NCI-H2029 (cell line): ENCODE measurements around the gene RMND5B.
"Not testable (repeated sequence)": the region's sequence is repeated elsewhere in the genome, so short reads cannot be mapped to it uniquely, and the experiment has no call there.

Experiments used
- DNase-seq: peaks from one replicate; lab custom pipeline; 2025; lab: John Stamatoyannopoulos, UW

The RMND5B gene

DNA sequence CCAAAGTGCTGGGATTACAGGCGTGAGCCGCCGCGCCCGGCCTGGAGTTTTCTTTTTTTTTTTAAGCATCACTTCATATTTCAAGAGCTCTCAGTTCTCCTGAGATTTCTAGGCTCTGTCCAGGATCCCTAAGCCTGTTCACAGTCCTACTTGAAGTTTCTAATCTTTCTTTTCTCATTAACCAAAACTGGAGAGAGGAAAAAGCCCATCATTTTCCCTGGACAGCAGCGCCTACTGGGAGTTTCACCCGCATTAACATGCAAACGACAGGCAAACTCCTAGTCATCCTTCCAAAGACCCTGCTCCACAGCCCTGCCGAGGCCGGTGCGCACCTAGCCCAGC, 609 bp upstream of the RMND5B start:
- DNase-seq = not testable (repeated sequence)

DNA sequence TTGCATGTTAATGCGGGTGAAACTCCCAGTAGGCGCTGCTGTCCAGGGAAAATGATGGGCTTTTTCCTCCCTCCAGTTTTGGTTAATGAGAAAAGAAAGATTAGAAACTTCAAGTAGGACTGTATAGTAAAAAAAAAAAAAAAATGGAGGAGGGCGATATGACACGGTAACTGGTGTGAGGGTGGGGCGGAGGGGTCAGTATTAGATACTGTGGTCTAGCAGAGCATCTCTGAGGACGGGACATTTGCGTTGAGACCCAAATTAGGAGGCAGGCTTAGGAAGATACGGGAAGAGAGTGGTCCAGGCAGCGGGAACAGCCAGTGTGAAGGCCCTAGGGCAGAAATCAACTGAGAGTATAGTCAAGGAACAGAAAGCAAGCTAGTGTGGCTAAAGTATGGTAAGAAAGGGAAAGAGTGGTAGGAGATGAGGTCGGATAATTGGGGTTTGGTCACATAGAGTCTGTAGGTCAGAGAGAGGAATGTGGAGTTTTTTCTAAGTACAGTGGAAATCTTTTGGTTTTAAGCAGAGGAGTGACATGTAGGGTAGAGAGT, 707 bp downstream of the RMND5B start:
- no peak for DNase-seq

DNA sequence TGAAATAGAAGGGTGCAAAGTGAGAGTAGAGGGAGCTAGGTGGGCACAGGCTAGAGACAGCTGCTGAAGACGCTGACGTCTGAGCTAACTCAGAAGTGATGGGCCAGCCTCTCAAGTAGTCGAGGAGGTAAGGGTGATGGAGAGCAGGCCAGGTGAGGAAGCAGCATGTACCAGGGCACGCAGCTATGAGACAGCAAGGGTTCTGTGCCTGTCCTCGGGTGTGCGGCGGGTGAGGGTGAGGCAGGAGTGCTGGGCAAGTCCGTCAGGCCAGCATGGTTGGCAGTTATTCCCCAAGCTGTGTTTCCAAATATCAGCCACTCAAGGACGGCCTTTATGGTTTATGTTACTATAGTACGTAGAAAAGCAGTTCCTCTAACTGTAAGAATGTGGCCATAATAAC, 6.2 kb downstream of the RMND5B start:
- no peak for DNase-seq

DNA sequence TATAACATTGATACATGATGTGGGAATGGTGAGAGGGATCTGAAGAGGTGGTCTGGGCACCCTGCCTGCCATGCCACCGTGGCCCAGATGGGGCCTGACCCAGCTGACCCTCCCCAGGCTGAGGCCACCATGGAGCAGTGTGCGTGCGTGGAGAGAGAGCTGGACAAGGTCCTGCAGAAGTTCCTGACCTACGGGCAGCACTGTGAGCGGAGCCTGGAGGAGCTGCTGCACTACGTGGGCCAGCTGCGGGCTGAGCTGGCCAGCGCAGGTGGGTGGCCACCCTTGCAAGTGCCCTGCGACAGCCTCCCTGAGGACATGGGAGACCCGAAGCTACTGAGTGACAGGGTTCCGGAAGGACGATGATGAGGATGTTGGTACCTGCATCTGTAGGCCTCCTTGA, 7.2 kb downstream of the RMND5B start:
- no peak for DNase-seq

DNA sequence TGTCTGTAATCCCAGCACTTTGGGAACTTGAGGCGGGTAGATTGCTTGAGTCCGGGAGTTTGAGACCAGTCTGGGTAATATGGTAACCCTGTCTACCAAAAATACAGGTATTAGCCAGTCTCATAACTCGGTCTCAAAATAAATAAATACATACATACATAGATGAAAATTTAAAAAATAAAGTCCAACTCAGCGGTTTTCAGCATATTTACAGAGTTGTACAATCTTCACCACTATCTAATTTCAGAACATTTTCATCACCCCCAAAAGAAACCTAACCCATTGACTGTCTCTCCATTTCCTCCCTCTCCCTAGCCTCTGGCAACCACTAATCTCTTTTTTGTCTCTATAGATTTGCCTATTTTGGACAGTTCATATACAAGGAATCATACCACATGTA, 10.7 kb downstream of the RMND5B start:
- no peak for DNase-seq

DNA sequence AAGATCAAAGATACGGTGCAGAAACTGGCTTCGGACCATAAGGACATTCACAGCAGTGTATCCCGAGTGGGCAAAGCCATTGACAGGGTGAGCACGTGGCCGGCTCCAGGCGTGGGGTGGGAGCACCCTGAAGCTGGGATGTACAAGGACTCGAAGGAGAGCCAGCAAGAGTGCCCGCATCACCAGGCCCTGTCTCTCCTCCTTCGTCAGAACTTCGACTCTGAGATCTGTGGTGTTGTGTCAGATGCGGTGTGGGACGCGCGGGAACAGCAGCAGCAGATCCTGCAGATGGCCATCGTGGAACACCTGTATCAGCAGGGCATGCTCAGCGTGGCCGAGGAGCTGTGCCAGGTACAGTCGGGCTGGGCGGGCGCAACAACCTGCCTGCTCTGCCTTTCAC, 11.8 kb downstream of the RMND5B start:
- DNase-seq = no peak

DNA sequence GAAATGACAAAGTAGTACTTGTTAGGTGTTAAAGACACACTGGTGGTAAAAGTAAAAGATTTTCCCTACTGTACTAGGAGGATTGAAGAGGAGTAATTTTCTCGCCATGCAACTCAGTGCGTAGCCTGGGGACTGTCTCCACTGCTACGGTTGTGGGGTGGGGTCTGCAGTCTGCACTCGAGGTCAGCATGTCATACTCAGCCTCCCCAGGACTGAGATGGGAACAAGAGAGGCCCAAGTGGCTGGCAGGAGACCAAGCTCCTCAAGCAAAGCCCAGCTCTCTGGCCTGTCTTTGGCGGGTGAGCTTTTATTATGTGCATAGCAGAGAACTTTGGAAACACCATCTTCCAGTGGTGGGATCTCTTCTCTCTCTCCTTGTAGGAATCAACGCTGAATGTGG, 12.4 kb downstream of the RMND5B start:
- no peak for DNase-seq

DNA sequence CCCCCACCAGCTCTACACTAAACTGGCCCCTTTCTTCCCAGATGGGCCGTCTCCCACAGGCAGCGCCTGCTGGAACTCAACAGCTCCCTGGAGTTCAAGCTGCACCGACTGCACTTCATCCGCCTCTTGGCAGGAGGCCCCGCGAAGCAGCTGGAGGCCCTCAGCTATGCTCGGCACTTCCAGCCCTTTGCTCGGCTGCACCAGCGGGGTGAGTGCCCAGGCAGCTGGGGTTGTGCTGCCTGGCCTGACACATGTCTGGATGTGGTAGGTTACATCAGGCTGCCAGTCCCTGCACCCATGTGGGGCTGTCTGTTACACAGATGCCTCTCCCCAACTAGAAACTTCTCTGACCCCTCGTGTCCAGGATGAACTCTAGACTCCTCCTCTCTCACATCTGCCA, 13.1 kb downstream of the RMND5B start:
- DNase-seq = no peak

DNA sequence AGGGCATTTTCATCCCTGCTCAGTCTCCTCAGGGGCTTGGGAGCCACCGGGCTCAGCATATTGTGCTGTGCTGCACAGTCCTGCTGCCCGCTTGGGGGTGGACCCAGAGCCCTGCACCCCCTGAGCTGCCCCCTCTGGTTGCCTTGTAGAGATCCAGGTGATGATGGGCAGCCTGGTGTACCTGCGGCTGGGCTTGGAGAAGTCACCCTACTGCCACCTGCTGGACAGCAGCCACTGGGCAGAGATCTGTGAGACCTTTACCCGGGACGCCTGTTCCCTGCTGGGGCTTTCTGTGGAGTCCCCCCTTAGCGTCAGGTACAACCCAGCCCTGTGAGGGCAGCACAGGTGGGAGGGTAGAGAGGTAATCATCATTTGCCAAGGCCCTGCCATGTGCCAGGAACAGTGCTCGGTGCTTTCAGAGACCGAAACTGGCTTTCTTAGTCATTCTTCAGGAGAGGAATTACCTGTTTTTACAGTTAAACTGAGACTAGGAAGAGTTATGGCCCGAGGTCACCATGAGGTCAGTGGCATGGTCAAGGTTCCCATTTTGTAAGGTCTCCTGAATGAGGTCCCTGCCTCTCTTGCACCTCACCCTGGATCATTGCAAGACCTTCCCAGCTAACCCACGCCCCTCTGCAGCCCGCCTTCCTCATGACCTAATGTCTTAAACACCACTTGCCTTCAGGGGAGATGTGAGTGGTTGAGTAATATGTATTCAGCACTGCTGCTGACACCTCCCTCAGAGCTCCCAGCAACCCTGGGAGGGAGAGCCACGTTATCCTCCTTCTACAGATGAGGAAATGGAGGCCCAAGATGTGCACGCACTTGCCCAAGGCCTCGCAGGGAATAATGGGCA, 15.4 kb downstream of the RMND5B start:
- DNase-seq = peak; percentile 47

DNA sequence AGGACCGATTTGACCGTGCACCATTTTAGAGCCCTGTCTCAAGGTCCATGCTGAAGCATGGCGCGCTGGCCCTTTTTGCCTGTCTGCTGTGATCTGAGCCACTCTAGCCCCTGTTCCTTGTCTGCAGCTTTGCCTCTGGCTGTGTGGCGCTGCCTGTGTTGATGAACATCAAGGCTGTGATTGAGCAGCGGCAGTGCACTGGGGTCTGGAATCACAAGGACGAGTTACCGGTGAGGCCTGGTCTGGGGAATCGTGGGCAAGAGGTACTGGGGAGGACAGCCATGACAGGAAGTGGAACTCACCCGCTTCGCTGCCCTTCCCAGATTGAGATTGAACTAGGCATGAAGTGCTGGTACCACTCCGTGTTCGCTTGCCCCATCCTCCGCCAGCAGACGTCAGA, 16.6 kb downstream of the RMND5B start:
- no peak for DNase-seq

DNA sequence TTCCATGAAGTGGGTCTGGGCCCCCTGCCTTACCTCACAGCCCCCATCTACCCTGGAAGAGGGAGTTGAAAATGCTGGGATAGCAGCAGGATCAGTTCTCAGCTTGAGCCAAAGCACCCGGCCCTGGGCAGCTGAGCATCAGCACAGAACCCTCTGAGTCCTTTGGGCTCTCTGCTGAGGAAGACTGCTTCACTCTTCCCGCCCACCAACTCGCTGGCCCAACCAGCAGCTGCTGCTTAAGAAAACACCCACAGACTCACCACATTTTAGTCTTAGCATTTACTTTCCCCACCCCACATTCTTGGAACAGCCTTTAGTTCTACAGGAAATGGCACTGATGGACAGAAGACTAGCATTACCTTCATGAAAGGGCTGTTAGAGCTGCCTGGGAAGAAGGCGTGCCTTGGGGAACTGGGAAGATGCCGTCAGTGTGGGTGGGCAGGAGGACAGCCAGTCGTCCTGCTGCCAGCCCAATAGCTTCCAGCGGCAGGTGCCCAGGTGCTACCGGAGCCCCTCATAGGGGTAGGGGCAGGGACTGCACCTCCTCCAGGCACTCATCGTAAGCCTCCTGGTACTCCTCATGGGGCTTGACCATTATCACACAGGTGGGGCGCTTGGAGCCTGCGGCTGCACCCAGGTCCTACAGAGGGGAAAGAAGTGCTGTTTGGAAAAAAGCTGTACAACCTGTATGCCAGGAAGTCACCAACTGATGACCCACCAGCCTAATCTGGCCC, 18.6 kb downstream of the RMND5B start:
- no peak for DNase-seq

DNA sequence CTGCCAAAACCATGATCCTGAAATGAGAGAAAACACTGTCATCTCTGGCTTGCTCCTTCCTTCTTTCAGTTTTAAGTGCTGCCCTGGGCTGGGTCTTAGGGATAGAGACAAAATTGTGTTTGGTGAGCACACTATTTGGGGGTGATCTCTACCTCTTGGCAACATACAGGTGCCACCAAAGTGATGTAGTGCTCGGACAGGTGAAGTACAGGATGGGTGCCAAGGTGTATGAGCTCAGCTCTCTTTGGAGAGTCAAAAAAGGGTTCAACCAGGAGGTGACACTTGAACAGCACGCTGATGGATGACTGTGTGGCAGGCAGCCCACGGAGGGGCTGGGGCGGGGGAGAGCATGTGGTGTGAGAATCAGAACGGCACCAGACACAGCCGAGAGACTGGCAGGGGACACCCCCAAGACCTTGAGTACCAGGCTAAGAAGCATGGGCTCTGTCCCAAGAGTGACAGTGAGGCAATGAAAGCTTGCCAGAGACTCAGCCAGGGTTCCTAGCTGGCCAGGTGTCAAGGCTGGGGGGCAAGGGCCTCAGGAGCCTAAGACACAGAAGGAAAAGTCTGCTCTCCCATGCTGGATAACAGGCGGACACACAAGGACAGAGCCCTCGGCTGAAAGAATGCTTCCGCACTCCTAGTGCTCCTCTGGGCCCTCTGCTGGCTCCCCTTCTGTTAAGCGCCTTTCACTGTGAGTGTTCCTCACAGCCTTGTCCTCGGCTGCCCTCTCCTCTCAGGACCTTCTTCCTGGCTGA, 20.3 kb downstream of the RMND5B start:
- DNase-seq = no peak

DNA sequence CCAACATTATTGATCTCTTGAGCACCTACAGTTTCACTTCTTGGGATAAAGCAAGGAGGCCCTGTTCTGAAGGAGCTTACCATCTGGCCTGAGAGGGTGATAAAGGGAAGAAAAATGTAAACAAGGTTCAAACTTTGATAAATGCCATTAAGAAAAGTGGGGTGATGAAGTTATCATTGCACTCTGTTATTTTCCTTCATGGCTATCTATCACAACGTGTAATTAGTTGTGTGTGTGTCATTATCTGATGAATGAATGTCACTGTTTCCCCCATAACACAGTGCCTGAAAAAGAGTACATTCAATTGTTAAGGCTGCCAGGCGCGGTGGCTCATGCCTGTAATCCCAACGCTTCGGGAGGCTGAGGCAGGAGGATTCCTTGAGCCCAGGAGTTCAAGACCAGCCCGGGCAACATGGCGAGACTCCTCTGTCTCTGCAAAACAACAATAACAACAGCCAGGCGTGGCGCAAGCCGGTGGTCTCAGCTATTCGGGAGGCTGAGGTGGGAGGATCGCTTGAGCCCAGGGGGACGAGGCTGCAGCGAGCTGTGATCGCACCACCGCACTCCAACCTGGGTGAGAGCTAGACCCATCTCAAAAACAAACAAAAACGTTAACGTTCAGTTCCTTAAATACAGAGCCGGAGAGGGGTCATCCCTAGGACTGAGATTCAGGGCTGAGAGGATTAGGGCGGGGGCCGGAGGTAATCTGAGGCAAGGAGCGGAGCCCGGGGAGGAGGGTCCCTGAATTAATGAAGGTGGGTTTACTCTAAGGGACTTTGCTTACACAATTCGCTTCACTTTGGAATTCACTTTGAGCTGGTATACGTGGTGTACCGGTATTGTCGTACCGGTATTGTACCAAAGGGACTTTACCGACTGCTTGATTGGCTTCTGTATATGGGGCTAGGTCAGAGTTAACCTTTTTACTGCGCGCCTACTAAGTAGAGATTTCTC, 22.0 kb downstream of the RMND5B start:
- no peak for DNase-seq

DNA sequence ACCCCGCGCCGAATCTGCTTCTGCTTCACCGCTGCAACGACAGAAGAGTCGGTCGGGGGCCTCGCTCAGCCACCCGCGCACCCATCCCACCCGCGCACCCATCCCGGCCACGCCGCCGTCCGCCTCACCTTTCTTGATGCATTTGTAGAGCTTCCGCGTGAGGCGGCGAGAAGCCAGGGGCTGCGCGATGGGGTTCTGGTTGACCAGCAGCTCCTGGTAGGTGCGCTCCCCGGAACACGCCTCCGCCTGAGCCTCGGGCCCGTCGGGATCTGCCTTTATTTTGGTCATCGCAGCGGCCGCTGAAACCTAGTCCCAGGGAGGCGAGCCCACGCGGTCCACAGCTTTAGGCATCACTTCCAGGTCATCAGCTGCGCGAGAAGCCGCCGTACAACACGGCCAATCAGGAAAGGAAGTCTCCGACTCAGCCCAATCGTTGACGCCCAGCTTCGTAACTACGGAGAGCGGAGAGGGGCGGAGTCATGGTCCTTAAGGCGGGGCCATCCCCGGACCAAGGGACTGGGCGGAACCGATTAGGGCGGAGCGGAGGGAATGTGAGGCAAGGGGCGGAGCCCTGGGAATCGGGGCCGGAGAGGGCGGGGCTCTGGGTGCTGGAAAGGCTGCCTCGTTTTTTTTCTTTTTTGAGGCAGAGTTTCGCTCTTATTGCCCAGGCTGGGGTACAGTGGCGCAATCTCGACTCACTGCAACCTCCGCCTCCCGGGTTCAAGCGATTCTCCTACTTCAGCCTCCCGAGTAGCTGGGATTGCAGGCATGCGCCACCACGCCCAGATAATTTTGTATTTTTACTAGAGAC, 22.9 kb downstream of the RMND5B start, which contains the start of gene NHP2:
NHP2 (minus strand) TSS at position 356 of the 811 bp plus-strand sequence; CDS start at position 288, 68 bp downstream.
- DNase-seq = peak; percentile 96

DNA sequence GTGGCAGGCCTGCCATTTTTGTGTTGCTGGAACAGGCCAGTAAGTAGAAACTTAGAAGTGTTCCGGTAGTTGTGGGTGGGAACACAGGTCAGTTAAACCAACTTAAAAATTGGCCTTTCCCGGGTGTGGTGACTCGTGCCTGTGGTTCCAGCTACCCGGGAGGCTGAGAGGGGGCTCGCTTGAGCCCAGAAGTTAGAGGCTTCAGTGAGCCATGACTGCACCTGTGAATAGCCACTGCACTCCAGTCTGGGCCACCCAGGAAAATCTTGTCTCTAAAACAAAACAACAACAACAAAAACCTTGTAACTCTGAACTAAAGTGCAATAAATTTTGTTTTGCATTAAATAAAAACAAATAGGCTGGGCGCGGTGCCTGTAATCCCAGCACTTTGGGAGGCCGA, 24.3 kb downstream of the RMND5B start:
- DNase-seq = no peak

DNA sequence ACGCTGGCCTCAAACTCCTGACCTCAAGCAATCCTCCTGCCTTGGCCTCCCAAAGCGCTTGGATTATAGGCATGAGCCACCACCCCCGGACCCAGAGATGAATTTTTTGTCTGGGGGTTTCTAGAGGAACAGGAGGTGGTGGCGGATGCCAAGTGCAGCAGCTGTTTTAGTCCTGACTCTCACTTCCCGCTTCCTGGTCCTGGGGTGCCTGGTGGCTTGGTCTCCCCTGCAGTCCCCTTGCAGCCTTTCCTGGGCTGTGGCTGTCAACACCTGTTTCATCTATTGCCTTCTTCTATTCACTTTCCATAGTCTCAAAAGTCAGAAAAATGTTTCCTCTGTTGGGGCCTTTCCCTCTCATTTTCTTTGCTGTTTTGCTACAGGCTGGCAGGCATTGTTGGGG, 29.4 kb downstream of the RMND5B start:
- DNase-seq = no peak

DNA sequence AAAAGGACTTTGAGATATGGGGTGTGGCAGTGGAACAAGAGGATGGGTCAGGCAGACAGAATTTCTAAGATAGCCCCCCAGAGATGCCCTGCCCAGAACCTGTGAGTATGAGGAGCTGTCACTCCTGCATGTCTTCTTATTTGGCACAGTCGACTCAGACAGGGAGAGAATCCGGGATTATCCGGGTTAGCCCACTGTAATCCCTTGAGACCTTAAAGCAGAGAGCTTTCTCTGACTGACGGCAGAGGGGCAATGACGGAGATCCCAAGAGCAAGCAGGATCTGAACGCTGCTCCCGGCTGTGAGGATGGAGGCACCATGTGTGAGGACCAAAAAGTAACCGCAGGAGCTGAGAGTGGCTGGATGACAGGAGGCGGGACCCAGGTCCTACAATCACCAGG, 31.7 kb downstream of the RMND5B start:
- no peak for DNase-seq

DNA sequence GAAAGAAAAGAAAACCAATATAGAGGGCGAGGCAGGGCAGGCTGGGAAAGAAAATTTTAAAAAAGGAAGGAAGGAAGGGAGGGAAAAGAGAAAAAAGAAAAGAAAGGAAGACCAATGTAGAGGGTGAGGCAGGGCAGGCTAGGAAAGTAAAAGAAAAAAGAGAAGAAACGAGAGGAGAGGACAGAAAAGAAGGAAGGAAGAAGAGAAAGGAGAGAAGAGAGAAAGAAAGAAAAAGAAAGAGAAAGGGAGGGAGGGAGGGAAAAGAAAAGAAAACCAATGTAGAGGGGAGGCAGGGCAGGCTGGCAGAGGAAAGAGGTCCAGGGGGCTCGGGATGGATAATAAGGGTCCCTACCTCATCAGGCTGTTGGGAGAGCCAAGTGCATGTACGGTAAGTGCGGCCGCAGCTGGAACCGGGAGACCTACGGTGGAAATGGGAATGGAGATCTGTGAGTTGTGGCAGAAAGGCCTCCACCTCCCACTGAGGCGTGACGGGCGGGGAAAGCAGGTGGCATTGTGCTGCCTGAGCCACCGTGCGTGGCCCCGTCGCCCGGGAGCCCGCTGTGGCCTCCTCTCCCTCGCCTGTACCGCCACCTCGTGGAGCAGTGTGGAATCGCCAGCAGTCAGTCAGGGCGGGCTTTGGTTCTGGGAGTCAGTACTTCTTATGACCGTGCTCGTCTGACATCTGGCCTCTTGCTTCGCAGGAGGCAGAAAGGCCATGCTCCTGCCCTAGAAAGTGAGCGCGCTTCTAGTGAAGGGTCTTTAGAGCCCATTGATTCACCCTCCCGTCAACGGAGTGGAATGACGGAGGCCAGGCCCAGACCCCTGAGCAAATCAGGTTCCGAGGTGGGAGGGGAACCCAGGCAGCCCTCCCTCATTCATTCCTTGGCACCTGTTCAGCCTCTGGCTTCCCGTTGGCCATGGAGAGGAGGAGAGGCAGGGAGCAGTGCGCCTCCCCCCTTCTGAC, 33.2 kb downstream of the RMND5B start:
- DNase-seq = peak; percentile 88

DNA sequence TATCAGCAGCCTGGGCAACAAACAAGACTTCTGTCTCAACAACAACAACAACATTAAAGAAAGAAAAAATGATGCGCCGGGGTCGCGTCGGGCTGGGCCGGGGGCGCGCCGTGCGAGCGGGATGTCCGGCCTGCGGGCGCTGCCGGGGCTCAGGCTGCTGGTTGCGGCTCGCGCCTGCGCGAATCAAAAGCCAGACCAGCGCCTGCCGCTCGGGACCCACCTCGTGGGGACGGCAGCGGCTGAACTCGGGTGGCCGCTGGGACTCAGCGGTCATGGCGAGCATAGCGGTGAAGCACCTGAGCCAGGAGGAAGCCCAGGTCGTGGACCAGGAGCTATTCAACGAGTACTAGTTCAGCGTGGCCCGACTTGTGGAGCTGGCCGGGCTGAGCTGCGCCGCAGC, 34.8 kb downstream of the RMND5B start:
- no peak for DNase-seq
